Measurements from ENCODE around the gene MAP2K3.

DNA sequence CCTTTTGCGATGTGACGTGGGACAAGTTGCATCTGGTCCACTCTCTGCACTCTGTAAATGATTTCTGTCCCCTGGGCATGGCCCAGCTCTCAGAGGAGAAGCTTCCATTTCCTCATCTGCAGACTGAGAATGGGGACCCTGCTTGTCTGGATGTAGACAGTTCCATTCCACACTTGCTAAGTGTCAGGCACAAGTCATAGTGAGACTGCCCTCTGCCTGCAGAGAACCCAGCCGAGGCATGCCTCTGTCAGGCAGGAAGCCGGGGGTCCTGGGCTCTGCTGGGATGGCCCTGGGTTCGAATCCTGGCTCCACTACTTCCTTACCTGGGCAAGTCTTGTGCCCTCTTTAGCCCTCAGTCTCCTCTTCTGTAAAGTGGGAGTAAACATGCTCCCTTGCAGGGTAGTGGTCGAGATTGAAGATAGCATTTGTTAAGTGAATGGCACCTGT, 4.1 kb downstream of the MAP2K3 start:
- TF ChIP-seq, protein P1, sequence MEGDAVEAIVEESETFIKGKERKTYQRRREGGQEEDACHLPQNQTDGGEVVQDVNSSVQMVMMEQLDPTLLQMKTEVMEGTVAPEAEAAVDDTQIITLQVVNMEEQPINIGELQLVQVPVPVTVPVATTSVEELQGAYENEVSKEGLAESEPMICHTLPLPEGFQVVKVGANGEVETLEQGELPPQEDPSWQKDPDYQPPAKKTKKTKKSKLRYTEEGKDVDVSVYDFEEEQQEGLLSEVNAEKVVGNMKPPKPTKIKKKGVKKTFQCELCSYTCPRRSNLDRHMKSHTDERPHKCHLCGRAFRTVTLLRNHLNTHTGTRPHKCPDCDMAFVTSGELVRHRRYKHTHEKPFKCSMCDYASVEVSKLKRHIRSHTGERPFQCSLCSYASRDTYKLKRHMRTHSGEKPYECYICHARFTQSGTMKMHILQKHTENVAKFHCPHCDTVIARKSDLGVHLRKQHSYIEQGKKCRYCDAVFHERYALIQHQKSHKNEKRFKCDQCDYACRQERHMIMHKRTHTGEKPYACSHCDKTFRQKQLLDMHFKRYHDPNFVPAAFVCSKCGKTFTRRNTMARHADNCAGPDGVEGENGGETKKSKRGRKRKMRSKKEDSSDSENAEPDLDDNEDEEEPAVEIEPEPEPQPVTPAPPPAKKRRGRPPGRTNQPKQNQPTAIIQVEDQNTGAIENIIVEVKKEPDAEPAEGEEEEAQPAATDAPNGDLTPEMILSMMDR (IDR thresholded peaks at IDR 0.05) = no peak
- TF ChIP-seq POLR2A (IDR thresholded peaks at IDR 0.05) (no peak), POLR2AphosphoS5 (IDR thresholded peaks at IDR 0.05) (no peak)

Data from transverse colon (tissue), 4 donors.